Smooth muscle cell (in vitro differentiated cells): ENCODE measurements around the gene TNRC6C. TPM values are rescaled to one million over a fixed set of nuclear protein-coding genes. Genes with fewer than 3 reads are reported as not detected.

Experiments
- DNase-seq: peaks from one replicate; lab custom pipeline; 2025; ENCODE audit not compliant: unreplicated experiment; lab: John Stamatoyannopoulos, UW
- H2AFZ ChIP-seq: fragments of 200-600 bp; sonication (generic); 2 replicates; pipeline ENCODE4 v1.6.0; 2016; ENCODE audit warnings: antibody characterized with exemption, low read depth, mild to moderate bottlenecking
- H3F3A ChIP-seq: fragments of 200-600 bp; sonication (generic); 2 replicates; pipeline ENCODE4 v1.6.0; 2017; ENCODE audit warnings: antibody characterized with exemption, low read depth
- H3K27ac ChIP-seq: fragments of 200-600 bp; sonication (generic); 2 replicates; pipeline ENCODE4 v1.5.1; 2016; ENCODE audit warnings: low read depth, mild to moderate bottlenecking
- H3K27me3 ChIP-seq: fragments of 200-600 bp; sonication (generic); 2 replicates; pipeline ENCODE4 v1.6.1; 2016; ENCODE audit warnings: low read depth, mild to moderate bottlenecking
- H3K36me3 ChIP-seq: fragments of 200-600 bp; sonication (generic); 2 replicates; pipeline ENCODE4 v1.5.1; 2016; ENCODE audit warnings: low read depth
- H3K4me1 ChIP-seq: fragments of 200-600 bp; sonication (generic); 2 replicates; pipeline ENCODE4 v1.5.1; 2016; ENCODE audit warnings: low read depth
- H3K4me2 ChIP-seq: fragments of 200-600 bp; sonication (generic); 2 replicates; pipeline ENCODE4 v1.6.0; 2016; ENCODE audit warnings: mild to moderate bottlenecking
- H3K4me3 ChIP-seq: fragments of 200-600 bp; sonication (generic); 2 replicates; pipeline ENCODE4 v1.5.1; 2016; ENCODE audit warnings: mild to moderate bottlenecking
- H3K79me2 ChIP-seq: fragments of 200-600 bp; sonication (generic); 2 replicates; pipeline ENCODE4 v1.6.0; 2016; ENCODE audit warnings: low read depth, mild to moderate bottlenecking
- H3K9ac ChIP-seq: fragments of 200-600 bp; sonication (generic); 2 replicates; pipeline ENCODE4 v1.6.0; 2016; ENCODE audit warnings: low read depth
- H3K9me3 ChIP-seq: fragments of 200-600 bp; sonication (generic); replicated peaks from 2 replicates; pipeline ENCODE4 v1.5.1; 2016; ENCODE audit warnings: low read depth
- H4K20me1 ChIP-seq: fragments of 200-600 bp; sonication (generic); 2 replicates; pipeline ENCODE4 v1.6.0; 2016; ENCODE audit warnings: low read depth
- WGBS: methylation state at CpG from one replicate; pipeline ENCODE4 v1.1.7; 2016; ENCODE audit warnings: low lambda C conversion rate; 5-methylcytosine and 5-hydroxymethylcytosine counted together
- polyA plus RNA-seq: library from polyadenylated mRNA; unstranded; fragments of >200 nt; fragmentation: Nextera tagmentation; extraction: Ambion mirVana; gene quantifications from 2 replicates; pipeline ENCODE4 v1.2.1, GENCODE V29; 2016
- total RNA-seq: library from RNA; depleted of rRNA; stranded (reverse); fragments of >200 nt; gene quantifications from 2 replicates; pipeline ENCODE4 v1.2.3, GENCODE V29; 2014
- TF ChIP-seq, protein P1 (sequence below): fragments of 200-600 bp; sonication (generic); IDR thresholded peaks from 2 replicates; pipeline ENCODE4 v1.5.1; 2017; ENCODE audit warnings: borderline replicate concordance, mild to moderate bottlenecking, antibody characterized with exemption; ENCODE audit not compliant: insufficient read depth, poor library complexity, severe bottlenecking

The TNRC6C gene
- total and polyA plus RNA-seq, 2 experiments from 2014 or later, result 2.4 to 3.9 TPM

- Histone ChIP-seq H3K27ac (no peak overlapping the region), H3K27me3 (no peaks in the 10 kb centered on the region), H3K79me2 (no peaks in the 10 kb centered on the region), H3K4me3 (no peak overlapping the region), H3K4me2 (no peak overlapping the region), H3F3A (no peaks in the 10 kb centered on the region), H3K9me3 (no peaks in the 10 kb centered on the region), H3K9ac (no peak overlapping the region), H3K4me1 (no peaks in the 10 kb centered on the region), H4K20me1 (no peaks in the 10 kb centered on the region), H3K36me3 (no peaks in the 10 kb centered on the region), H2AFZ (no peak overlapping the region)
- 92% methylated on average over 1 of the region's 1 CpG for WGBS
- TF ChIP-seq, protein P1, sequence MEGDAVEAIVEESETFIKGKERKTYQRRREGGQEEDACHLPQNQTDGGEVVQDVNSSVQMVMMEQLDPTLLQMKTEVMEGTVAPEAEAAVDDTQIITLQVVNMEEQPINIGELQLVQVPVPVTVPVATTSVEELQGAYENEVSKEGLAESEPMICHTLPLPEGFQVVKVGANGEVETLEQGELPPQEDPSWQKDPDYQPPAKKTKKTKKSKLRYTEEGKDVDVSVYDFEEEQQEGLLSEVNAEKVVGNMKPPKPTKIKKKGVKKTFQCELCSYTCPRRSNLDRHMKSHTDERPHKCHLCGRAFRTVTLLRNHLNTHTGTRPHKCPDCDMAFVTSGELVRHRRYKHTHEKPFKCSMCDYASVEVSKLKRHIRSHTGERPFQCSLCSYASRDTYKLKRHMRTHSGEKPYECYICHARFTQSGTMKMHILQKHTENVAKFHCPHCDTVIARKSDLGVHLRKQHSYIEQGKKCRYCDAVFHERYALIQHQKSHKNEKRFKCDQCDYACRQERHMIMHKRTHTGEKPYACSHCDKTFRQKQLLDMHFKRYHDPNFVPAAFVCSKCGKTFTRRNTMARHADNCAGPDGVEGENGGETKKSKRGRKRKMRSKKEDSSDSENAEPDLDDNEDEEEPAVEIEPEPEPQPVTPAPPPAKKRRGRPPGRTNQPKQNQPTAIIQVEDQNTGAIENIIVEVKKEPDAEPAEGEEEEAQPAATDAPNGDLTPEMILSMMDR, result no peak
- DNase-seq, result no peak
Measured at GRCh38 chr17:78043031-78043430, 84.5 kb downstream of the TNRC6C start.

DNA sequence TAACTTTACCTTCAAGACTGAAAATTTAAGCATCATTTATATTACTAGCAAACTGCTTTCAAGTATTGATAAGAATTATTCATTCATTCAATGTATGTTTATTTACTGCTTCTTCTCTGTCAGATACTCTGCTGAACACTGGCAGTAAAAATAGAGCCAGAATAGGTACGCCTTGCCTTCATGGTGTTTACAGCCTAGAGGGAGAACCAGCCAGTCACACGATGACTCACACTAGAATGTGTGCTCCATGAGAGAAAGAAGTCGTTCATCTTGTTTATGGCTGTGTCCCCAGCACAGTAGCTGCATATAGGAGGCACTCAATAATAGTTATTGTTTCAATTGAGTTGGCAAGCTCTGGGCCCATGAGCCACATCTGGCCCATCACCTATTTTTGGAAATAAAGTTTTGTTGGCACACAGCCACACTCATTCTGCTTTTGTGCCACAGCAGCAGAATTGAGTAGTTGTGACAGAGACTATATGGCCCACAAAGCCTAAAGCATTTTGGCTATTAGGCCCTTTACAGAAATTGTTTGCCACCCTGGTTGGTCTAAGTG is 85.9 kb downstream of the TNRC6C start:
- Histone ChIP-seq H3K36me3 (no peaks in the 10 kb centered on the region), H3K4me1 (no peaks in the 10 kb centered on the region), H3F3A (no peaks in the 10 kb centered on the region), H4K20me1 (no peaks in the 10 kb centered on the region), H2AFZ (no peak overlapping the region), H3K9ac (no peak overlapping the region), H3K9me3 (no peaks in the 10 kb centered on the region), H3K4me2 (no peak overlapping the region), H3K27ac (no peak overlapping the region), H3K4me3 (no peak overlapping the region), H3K27me3 (no peaks in the 10 kb centered on the region), H3K79me2 (no peaks in the 10 kb centered on the region)
- WGBS, result 80% methylated on average over 3 of the region's 3 CpGs
- TF ChIP-seq, protein P1, result no peak
- DNase-seq, result no peak

DNA sequence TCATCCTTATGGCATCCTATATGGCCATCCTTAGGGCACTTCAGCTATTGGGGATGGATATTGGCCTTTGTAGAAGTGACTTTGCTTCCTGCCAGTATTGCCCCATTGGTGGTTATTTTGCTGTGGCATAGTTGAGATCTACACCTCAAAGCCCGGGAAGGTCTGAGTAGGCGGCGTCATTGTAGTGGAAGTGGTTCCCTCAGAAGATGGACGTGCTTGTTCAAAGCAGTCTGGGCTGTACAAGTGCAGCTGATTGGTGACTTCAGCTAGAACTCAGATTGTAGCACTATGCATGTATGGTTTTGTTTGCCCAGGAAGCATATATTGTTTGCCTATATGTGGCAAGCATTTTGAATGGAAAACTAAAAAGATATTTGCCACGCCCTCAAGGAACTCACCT is 86.8 kb downstream of the TNRC6C start:
- Histone ChIP-seq H4K20me1 (no peaks in the 10 kb centered on the region), H3K27me3 (no peaks in the 10 kb centered on the region), H3K9ac (no peak overlapping the region), H3K79me2 (no peaks in the 10 kb centered on the region), H3F3A (no peaks in the 10 kb centered on the region), H3K9me3 (no peaks in the 10 kb centered on the region), H3K36me3 (no peaks in the 10 kb centered on the region), H2AFZ (no peak overlapping the region), H3K4me3 (no peak overlapping the region), H3K27ac (no peak overlapping the region), H3K4me1 (no peaks in the 10 kb centered on the region), H3K4me2 (no peak overlapping the region)
- WGBS, result 100% methylated on average over 5 of the region's 5 CpGs
- DNase-seq, result no peak
- TF ChIP-seq, protein P1, result no peak

GRCh38 chr17:78046923-78047322 is 88.4 kb downstream of the TNRC6C start:
- Histone ChIP-seq H3K4me3 (no peak overlapping the region), H4K20me1 (no peaks in the 10 kb centered on the region), H3K4me1 (no peaks in the 10 kb centered on the region), H3K79me2 (no peaks in the 10 kb centered on the region), H3K27me3 (no peaks in the 10 kb centered on the region), H2AFZ (no peak overlapping the region), H3K9me3 (no peaks in the 10 kb centered on the region), H3K27ac (no peak overlapping the region), H3K9ac (no peak overlapping the region), H3K4me2 (no peak overlapping the region), H3K36me3 (no peaks in the 10 kb centered on the region), H3F3A (no peaks in the 10 kb centered on the region)
- 89% methylated on average over 2 of the region's 2 CpGs for WGBS
- TF ChIP-seq, protein P1, result no peak
- no peak for DNase-seq
